ENCODE measurements around the gene RAB29. TPM values are rescaled to one million over a fixed set of nuclear protein-coding genes. Genes with fewer than 3 reads are reported as not detected.
A peak's percentile ranks its signal among the peaks of the same experiment; 100 is the strongest.

The RAB29 gene
- total RNA-seq, 2 donors from 2014 or later = 7.6 to 11.2 TPM

- intact Hi-C loops (cut with DNase I) = no loop called here
- H3K36me3 ChIP-seq (replicated peaks in 1 of 2; ENCODE audit: insufficient read depth in 1 of 2, low read depth in 2 of 2) = no peaks in the 10 kb centered on the region
- peaks cover 42% of the 10 kb centered on the region for H3K4me1 ChIP-seq
- peak overlapping the region in 1 of 4 donors; percentile 33 for H3K27ac ChIP-seq
- H3K27me3 ChIP-seq = no peaks in the 10 kb centered on the region
- DNase-seq = no peak
- no peak for ATAC-seq
- no peaks in the 10 kb centered on the region for H3K9me3 ChIP-seq
- TF ChIP-seq CTCF (IDR thresholded peaks at IDR 0.05) = no peak
- no peak for TF ChIP-seq POLR2A (IDR thresholded peaks at IDR 0.05)
- 92 to 100% methylated on average over 7 to 8 of the region's 8 CpGs for WGBS, 2 donors
- no peak overlapping the region for H3K4me3 ChIP-seq
These were observed 30.9 kb downstream of the RAB29 start for GRCh38 chr1:205744403-205744802.

- TF ChIP-seq CTCF (IDR thresholded peaks at IDR 0.05) = no peak
- no peak for TF ChIP-seq POLR2A (IDR thresholded peaks at IDR 0.05)
- H3K4me1 ChIP-seq = peaks cover 42% of the 10 kb centered on the region
- H3K36me3 ChIP-seq (replicated peaks in 1 of 2; ENCODE audit: insufficient read depth in 1 of 2, low read depth in 2 of 2) = no peaks in the 10 kb centered on the region
- DNase-seq (no peak), ATAC-seq (no peak)
- no peaks in the 10 kb centered on the region for H3K27me3 ChIP-seq
- intact Hi-C loops (cut with DNase I) = no loop called here
- no peak overlapping the region for H3K4me3 ChIP-seq
- no peaks in the 10 kb centered on the region for H3K9me3 ChIP-seq
- peak overlapping the region in 2 of 4 donors; percentile 12 to 33 for H3K27ac ChIP-seq
- WGBS, 2 donors = 38 to 44% methylated on average over 4 of the region's 4 CpGs
These were observed 31.3 kb downstream of the RAB29 start for GRCh38 chr1:205743977-205744376.

GRCh38 chr1:205741681-205742080 lies 33.6 kb downstream of the RAB29 start:
- no peak for DNase-seq
- peaks cover 29% of the 10 kb centered on the region for H3K4me1 ChIP-seq

GRCh38 chr1:205739348-205740160 lies 35.7 kb downstream of the RAB29 start:
- H3K4me1 ChIP-seq = peaks cover 20% of the 10 kb centered on the region
- H3K27me3 ChIP-seq = no peaks in the 10 kb centered on the region
- TF ChIP-seq CTCF (IDR thresholded peaks at IDR 0.05) = peak in 1 of 7 experiments; percentile 6
- no peak for TF ChIP-seq POLR2A (IDR thresholded peaks at IDR 0.05)
- DNase-seq (no peak), ATAC-seq (no peak)
- H3K9me3 ChIP-seq = no peaks in the 10 kb centered on the region
- intact Hi-C loops (cut with DNase I) = no loop called here
- H3K4me3 ChIP-seq = no peak overlapping the region
- H3K36me3 ChIP-seq (replicated peaks in 1 of 2; ENCODE audit: insufficient read depth in 1 of 2, low read depth in 2 of 2) = no peaks in the 10 kb centered on the region
- WGBS, 2 donors = 71 to 72% methylated on average over 5 of the region's 5 CpGs
- no peak overlapping the region for H3K27ac ChIP-seq

More at GRCh38 chr1:205741681-205742080, 33.6 kb downstream of the RAB29 start:
- H3K27me3 ChIP-seq = no peaks in the 10 kb centered on the region
- no peaks in the 10 kb centered on the region for H3K9me3 ChIP-seq
- no peak for ATAC-seq
- intact Hi-C loops (cut with DNase I) = no loop called here
- TF ChIP-seq CTCF (IDR thresholded peaks at IDR 0.05) (no peak), POLR2A (IDR thresholded peaks at IDR 0.05) (no peak)
- 11 to 27% methylated on average over 1 of the region's 1 CpG for WGBS, 2 donors
- no peaks in the 10 kb centered on the region for H3K36me3 ChIP-seq (replicated peaks in 1 of 2; ENCODE audit: insufficient read depth in 1 of 2, low read depth in 2 of 2)
- H3K4me3 ChIP-seq = no peak overlapping the region
- H3K27ac ChIP-seq = no peak overlapping the region

- intact Hi-C loops (cut with DNase I) = no loop called here
- Histone ChIP-seq H3K36me3 (replicated peaks in 1 of 2; ENCODE audit: insufficient read depth in 1 of 2, low read depth in 2 of 2) (no peaks in the 10 kb centered on the region), H3K27me3 (no peaks in the 10 kb centered on the region), H3K4me3 (no peak overlapping the region), H3K9me3 (no peaks in the 10 kb centered on the region), H3K27ac (no peak overlapping the region), H3K4me1 (peaks cover 5% of the 10 kb centered on the region)
- 88 to 96% methylated on average over 1 of the region's 1 CpG for WGBS, 2 donors
- TF ChIP-seq CTCF (IDR thresholded peaks at IDR 0.05) (no peak), POLR2A (IDR thresholded peaks at IDR 0.05) (no peak)
- DNase-seq = no peak
- no peak for ATAC-seq
These were observed 40.1 kb downstream of the RAB29 start for GRCh38 chr1:205735218-205735617.

Data from body of pancreas (tissue), 4 donors.